EL (cell line): ENCODE data around the gene PDIA5.

Source experiments
- DNase-seq: peaks from one replicate; pipeline ENCODE4 v3.0.0-alpha.2; 2016

PDIA5 gene

DNA sequence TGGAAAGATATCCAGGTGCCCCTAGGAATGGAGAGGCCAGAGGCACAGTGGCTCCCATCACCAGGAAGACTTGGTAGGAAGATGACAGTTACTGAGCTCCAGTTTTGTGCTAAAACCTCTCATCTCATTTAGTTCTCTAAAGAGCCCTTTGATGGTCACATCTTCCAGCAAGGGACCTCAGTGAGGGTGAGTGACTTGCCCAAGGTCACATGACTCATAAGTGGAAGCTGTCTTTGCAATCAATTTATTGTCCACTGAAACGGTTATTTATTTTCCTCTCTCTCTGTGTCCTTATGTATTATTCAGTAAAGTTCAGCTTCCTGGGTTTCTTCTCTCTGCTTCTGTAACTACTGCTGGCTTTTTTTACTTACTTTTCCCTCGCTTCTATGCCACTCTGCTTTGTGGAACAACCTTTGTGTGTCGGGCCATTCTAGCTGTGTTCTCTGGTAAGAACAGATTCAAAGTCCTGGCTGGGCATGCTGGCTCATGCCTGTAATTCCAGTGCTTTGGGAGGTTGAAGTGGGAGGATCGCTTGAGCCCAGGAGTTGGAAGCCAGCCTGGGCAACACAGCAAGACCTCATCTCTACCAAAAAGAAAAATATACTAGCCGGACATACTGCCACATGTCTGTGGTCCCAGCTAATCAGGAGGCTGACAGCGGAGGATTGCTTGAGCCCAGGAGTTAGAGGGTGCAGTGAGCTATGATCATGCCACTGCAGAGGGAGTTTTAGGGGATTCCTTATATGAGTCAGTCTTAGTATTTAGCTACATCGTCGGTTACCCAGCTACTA is 55.9 kb downstream of the PDIA5 start:
- DNase-seq, result peak; percentile 10

DNA sequence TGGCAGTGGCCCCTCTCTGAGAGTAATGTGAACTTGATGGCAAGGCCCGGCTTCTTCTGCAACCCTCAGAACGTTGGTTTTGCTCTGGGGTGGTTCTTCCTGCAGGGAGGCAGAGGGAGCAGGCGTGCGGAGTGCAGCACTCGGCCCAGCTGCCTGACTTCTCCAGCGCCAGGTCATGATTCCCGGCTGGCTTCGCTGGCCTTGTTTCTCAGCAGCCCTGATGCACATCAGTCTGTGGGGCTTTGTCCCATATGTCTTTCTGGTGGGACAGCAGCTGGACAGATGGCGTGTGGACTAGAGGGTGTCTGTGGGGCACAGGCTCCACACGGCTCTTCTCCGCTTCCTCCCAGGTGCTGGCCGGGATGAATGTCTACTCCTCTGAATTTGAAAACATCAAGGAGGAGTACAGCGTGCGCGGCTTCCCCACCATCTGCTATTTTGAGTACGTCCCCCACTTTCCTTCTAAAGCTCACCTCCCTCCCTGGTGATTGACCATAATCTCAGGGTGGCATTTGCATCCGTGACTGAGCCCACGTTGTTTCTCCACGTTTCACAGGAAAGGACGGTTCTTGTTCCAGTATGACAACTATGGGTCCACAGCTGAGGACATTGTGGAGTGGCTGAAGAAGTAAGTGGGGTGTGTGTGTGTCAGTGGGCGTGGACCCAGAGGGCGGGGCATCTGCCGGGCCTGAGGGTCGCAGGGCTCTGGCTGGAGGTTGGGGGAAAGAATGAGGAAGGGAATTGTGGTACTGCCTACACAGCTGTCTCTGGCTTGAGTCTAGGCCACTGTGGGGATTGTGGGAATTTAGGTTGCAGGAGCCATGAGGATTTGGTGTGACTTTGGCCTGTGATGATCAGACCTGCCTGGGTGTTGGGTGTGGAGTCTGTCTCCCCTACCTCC is 57.1 kb downstream of the PDIA5 start:
- no peak for DNase-seq

DNA sequence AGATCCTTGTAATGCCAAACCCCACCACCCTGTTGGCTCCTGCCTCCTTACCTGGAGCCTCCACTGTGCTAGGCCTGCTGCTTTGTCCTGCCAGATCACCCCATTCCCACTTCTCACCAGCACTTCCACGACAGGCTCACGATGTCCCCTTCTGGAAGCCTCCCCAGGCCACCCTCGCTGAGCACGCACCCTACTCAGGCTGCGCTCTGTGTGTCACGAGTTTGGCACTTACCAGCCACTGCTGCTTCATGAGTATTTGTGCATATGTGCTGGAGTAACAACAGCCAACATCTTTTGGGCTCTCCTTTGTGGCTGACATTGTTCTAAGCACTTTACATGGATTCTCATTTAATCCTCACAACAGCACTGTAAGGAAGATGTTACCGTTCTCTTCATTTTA is 58.1 kb downstream of the PDIA5 start:
- no peak for DNase-seq

DNA sequence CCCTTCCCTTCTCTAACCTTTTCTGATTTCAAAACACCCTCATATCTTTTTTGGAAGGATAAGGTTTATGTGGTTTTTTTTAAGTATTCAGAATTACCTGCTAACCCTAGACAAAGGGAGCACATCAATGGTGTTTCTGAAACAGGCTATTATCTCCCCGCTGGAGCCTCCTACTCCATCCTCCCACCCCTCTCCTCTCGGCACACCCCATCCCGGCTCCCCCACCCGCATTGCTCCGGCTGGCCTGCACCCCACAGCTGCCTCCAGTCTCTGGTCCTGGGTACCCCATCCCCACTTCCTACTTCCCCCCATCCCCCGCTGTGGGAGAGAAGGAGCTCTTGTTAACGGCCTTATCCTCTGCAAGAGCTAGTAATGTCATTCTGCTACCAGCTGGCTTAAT is 59.2 kb downstream of the PDIA5 start:
- DNase-seq, result no peak

DNA sequence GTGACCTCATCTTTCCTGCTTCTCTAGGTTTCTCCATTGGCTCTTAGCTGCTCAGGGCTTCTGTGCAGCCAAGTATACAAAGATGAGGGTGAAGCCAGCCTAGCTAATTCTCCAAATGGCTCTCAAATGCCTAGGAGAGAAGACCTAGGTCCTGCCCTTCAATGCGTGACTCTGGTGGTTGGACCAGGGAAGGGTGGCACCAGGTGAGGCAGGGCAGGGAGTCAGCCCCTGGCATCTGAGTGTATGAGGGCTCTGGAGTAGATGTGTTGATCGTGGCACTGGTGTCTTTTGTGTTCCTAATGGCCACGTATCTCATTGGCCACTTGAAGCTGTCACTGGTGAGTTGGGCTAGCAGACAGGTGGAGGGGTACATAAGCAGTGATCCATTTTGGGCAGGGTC is 59.8 kb downstream of the PDIA5 start:
- DNase-seq, result no peak

DNA sequence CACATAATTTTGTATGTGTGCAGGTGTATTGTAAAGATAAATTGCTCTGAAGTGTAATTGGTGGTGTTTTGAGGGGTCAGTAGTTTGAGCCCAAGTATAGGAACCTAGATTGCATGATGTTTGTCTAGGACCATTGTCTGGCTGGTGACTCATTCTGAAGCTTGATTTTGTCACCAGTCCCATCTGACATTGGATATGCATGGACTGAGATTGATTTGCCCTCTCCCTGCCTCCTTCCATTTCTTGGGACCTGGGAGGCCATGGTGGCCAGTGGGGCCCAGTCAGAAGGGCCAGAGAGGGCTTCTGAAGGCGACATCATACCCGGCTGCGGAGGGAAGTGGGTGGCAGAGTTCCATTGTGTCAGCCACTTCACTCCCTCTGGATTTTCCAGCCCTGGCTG is 62.3 kb downstream of the PDIA5 start:
- no peak for DNase-seq

DNA sequence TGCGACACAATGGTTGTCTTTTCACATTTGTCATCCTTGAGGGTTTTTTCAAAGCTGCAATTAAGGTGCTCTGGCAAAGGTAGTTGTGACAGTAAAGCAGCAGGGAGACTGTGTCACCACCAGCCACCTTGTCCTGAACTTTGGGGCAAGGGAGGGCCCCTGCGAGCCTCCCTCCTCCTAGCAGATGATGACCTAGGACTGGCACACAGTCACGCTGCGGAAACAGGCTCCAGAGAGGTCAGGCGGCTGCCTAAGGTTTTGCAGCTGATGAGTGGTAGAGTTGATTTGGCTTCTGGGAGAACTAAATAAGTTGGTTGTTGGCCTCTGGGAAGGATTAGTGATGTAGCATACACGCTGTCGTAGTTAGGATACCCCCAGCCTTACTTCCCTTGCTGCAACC is 62.7 kb downstream of the PDIA5 start:
- DNase-seq, result no peak

DNA sequence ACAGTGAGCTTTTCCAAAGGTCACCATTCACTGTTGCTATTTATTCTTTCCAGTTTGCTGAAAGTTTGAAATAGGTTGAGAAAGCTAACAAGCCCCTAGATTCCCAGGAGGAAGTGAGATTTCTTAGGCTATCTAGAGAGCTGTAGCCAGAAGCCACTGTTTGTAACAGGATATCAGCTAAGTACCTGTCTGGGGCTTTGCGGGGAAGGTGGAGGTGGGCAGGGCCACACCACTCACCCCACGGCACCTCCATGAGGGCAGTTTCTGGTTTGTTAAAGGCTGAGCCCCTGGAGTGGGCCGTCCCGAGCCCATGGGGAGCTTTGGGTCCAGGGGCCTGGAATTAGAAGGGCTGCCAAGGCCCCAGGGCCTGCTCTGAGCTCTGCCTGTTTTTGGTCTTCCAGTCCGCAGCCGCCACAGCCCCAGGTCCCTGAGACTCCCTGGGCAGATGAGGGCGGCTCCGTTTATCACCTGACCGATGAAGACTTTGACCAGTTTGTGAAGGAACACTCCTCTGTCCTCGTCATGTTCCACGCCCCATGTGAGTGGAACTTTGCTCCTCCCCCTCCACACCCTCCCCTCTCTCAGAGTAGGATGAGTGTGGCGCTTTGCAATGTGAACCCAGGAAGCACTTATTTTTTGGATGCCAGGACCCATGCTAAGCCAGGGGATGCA is 63.4 kb downstream of the PDIA5 start:
- DNase-seq, result no peak

DNA sequence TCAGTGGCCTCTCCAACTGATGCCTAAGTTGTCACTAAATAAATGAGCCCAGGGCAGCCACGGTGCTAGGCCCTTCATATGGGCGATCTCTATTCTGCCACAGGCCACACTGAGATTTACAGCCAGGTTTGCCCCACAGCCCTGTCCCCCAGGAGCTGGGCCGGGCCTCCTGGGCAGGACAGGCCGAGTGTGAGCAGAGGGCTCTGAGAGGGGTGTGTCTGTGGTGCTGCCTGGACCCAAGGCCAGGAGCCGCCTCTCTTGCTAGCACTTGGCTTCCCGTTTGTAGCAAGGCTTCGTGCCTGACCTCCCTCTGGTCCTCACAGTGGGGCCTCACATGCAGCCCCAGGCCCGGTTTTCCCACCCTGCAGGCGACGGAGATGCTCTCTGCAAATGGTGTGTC is 67.8 kb downstream of the PDIA5 start:
- DNase-seq, result no peak

DNA sequence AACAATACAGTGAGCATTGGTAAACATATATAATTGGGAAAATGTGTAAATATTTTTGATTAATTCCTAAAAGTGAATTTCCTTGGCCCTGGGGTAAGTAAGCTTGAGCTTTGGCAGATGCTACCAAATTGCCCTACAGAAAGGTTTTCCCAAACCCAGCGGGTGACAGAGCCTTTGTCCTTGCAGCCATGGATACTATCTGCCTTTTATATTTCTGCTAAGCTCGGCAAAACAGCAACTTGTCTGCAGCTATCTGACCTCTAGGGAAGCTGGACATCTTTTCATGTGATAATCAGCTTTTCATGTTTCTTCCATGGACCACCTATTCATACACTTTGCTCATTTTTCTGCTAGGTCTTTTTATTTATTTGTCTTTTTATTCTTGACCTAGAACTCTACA is 70.2 kb downstream of the PDIA5 start:
- DNase-seq, result no peak

DNA sequence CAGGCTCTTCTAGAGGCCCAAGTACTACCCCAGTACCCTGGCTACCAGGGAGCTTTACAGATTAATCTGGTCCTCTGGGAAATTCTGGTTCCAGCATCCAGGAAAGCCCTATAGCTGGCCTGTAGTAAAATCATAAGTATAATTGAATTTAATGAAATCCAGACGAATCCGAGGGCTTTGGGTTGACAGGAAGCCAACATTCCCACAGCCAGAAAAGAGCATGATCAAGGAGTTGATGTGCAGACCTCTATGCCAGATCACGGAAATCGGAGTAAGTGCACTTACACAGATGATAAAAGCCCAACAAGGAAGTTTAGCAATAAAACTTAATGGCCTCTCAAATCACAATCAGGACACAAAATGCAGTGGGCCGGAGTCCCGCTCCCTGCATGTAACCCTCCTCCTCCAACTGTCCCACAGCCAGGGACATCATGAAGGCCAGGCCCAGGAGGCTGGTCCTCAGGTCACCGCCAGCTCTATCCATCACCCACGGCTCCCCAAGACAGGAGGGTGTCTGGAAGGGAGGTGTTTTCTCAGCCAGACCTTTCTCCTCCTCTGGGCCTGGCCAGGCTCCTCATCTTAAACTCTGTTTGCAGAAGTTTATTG is 72.1 kb downstream of the PDIA5 start:
- DNase-seq, result no peak

DNA sequence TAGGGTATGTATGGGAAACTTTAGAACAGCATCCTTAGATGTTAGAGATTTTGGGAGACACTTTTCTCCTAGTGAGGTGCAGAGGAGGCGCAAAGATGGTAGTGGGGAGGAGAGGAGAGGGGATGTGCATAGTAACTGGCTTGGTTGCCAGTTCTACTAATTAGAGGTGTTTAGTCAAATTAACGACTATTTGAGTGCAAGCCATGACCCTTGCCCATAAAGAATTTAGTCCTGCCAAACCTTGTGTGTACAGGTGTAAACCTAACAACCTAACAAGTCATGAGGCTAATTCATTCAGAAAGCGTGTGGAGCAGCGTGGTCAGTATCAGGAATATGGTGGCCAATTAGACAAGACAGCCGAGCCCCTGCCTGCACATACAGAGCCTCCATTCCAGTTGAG is 72.7 kb downstream of the PDIA5 start:
- DNase-seq, result no peak

DNA sequence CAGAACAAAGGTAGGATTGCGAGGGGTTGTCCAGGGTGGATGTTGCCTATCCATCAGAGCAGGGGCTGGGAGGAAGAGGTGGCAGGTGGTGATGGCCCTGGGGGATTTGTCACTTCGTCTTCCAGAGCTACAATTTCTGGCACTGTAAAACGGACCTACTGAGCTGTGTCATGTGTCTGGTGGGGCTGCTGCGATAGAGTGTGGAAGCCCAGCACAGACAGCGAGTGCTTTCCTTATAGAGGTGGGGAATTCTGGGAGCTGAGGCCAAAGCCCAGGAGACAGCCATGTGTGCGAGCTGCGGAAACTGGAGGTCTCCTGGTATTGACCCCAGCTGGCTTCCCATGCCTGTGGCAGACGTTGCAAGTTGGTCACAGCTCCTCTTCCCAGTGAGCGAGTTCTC is 73.7 kb downstream of the PDIA5 start:
- no peak for DNase-seq

DNA sequence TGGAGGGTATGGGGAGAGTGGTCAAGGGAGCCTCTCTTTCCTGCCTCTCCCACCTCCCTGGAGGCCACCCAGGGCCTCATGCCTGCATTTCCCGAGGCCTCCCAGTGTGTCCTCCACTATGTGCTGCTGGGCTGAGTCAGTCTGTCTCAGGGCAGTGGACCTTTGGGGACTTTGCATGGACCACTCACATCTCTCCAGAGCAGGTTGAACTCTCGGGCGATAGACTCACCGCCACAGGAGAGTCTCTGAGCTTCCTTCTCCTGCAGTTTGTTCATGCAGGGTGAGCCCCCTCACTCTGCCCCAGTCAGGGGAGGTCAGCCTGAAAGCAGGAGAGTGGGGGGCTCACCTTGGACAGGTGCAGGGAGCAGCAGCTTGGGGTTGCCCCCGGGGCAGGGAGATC is 74.5 kb downstream of the PDIA5 start:
- DNase-seq, result no peak

DNA sequence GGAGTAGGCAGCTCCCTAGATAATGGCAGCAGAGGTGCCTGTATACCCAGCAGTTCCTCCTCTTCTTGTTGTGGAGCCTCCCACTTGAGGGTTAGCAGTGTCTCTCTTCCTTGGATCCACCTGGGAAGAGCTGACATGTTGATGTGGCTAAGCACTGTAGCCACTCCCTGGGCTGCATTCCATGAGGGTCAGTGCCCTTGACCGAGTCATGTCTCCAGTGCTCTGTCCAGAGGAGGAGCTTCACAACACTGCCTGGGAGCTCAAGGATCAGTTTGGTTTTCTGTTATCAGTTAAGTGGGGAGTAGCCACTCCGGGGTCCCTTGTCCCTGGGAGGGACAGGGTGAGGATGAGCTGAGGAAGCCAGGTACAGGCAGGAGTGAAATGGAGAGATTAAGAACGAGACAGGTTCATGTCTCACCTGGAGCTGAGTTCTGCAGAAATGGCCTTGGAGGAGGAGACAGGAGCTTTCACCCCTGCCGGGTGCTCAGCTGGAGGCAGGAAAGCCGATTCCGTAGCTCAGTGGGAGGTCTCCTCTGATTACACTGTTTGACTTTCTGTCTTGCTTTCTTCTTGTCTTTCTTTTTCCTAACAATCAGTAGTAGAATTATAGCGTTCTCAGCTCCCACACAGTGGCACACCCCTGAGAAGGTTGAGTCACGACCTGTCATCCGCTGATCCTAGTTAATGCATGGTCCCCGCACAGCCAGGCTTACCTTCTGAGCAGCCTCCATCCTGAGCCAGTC is 77.0 kb downstream of the PDIA5 start:
- peak; percentile 34 for DNase-seq

DNA sequence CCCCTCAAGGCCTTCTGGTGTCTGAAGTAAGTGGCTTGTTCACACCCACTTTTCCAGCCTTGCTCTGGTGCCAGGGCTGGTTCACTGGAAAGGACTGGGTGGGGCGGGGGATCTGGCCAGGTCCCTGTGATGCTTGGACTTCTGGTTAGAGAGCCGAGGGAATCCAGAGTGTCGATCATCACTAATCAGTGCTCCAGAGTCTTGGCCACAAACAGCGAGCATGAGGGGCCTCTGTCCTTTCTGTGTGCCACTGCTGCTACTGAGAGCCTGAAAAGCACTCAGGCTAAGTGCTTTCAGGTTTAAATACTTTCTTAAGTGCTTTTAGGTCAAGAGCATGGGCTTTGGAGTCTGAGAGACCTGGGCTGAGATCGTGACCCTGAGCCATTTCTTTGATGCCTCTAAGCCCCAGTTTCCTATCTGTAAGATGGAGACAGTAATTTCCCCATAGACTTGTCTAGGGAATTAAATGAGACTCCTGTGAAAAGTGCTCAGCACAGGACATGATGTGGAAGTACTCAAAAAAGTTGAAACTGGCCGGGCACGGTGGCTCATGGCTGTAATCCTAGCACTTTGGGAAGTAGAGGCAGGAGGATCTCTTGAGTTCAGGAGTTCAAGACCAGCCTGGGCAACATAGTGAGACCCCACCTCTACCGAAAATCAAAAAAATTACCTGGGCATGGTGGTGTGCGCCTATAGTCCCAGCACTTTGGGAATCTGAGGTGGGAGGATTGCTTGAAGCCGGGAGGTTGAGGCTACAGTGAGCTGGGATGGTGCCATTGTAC is 81.1 kb downstream of the PDIA5 start:
- DNase-seq, result no peak

DNA sequence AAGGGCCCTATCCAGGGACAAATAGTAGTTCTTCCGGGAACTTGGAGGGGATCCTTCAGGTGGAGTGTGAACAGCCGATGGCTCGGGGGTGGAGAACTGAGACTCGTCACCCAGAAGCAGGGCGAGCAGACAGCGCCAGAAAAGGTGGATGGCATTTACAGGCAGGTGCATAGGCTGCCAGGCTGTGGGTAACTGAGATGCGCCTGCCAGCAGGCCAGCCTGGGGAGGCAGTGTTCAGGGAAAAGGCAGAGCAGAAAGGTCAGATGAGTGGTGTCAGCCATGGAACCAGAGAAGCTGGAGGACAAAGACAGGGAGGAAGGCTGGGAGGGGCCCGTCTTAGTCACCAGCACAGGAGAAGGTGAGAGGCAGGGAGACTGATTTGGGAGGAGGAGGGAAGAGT is 81.9 kb downstream of the PDIA5 start:
- no peak for DNase-seq

DNA sequence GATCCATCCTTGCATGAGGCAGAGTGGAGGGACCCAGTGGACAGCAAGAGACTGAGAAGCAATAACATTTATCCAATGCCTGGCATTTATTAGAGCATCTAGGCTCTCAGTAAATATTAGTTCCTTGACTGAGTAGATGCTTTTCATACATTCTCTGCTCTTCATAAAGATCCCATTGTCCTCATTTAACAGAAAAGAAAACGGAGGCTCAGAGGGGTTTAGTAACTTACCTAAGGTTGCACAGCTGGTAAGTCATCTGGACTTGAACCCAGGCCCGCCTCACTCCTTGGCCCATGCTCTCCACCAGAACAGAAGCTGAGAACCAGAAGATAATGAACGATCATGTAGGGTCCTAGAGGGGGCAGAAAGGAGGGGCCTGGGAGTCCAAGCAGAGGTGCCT is 82.7 kb downstream of the PDIA5 start:
- DNase-seq, result no peak

DNA sequence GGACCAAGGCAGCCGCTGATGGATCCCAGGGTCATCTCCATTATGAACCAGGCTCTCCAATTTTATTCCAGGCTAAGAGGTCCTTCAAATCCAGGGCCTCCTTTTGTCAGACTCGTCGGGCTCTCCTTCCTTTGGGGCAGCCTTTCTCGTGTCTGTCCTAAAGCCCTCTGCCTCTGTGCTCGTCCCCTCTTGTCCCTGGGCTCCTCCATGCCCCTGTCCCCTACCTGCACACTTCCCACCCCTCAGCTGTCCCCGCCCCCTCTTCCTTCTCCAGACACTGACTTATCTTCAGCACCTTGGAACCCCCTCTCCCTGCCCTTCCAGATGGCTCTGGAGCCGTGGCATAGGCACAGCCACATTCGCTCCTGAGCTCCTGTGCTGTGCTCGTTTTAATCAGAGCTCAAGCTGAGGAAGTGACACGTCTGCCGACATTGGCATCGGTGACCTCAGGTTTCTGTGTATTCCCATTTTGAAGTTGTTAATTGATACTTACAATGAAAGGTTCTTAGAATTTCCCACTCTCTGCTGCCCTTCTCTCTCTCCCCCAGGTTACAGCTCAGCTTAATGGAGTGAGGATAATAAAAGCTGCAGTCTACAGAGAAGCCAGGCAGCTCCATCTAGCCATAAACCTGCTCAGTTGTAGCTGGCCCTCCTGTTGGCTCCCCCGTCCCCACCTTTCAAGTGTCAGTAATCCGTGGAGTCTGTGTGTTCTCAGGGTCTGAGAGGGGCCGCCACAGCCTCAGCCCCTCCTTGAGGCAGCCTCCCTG is 83.8 kb downstream of the PDIA5 start:
- DNase-seq, result no peak

DNA sequence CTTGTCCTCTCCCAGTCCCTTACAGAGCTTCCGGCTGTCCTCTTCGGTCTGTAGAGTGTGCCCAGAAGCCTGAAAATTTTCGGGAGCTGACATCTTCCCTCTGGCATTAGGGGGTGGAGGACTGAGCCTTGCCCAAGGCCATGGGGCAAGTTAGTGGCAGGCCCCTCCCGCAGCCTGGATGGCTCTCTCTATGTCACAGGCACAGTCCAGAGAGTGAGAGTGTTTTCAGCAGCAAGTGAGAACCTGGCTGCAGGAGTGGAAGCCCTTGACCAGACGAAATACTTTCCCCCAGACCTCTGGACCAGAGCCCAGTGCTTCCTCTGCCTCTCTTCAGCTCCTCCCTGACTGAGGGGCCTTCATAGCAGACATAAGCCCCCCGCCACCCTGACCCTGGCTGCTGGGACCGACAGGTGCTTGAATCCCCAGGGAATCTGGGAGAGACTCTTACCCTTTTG is 84.5 kb downstream of the PDIA5 start:
- no peak for DNase-seq
